Measurements from ENCODE around the gene OPRL1.
"Not testable (repeated sequence)": the region's sequence is repeated elsewhere in the genome, so short reads cannot be mapped to it uniquely, and the experiment has no call there.

Gene OPRL1

DNA sequence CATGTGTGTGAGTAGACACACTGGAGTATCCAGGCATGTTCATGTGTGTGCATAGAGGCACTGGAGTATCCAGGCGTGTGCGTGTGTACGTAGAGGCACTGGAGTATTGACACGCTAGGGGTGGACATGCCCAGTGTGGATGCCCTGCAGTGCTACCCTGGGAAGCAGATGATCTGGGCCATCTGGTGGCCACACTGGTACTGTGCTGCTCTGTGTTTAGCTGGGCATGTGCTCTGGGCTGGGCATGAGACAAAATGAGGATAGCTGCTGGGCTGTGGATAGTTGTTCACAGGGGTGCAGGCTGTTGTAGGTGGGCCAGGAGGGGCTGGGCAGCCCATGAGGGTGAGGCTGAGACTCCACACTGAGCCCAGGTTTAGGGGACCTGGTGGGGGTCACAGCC lies 51.5 kb downstream of the OPRL1 start:
- Histone ChIP-seq H3K4me1 (ENCODE audit: control insufficient read depth, insufficient read depth, low read length) (no peaks in the 10 kb centered on the region), H3K4me3 (ENCODE audit: low read depth, low read length) (no peak overlapping the region), H3K9ac (ENCODE audit: low read depth, low read length) (no peak overlapping the region), H3K27me3 (ENCODE audit: control insufficient read depth, insufficient read depth, low read length) (no peaks in the 10 kb centered on the region), H3K27ac (ENCODE audit: low read depth, low read length) (no peak overlapping the region), H3K36me3 (ENCODE audit: control insufficient read depth, insufficient read depth, low read length) (no peaks in the 10 kb centered on the region), H3K9me3 (ENCODE audit: control insufficient read depth, insufficient read depth, low read length) (no peaks in the 10 kb centered on the region)

DNA sequence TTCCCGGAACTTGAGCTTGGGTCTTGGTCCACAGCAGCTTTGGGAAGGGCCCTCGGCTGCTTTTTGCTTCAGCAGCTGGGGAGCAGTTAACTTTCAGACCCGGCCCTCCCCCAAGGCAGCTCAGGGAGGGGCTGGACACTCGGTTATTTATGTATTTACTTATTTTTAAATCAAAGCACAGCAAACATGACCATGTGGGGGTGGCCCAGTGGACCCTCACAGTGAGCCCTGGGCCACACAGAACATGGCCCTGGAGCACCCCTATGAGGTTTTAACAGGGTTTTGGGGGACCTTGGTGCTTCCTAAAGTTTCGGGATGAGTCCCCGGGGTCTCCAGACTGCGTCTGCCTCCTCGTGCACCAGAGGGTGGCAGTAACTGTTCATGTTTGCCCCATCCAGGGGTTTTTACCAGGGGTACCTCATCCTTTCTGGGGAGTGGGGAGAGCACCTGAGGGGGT lies 54.1 kb downstream of the OPRL1 start:
- Histone ChIP-seq H3K4me1 (ENCODE audit: control insufficient read depth, insufficient read depth, low read length) (no peaks in the 10 kb centered on the region), H3K9me3 (ENCODE audit: control insufficient read depth, insufficient read depth, low read length) (no peaks in the 10 kb centered on the region), H3K27me3 (ENCODE audit: control insufficient read depth, insufficient read depth, low read length) (no peaks in the 10 kb centered on the region), H3K4me3 (ENCODE audit: low read depth, low read length) (no peak overlapping the region), H3K27ac (ENCODE audit: low read depth, low read length) (no peak overlapping the region), H3K36me3 (ENCODE audit: control insufficient read depth, insufficient read depth, low read length) (no peaks in the 10 kb centered on the region), H3K9ac (ENCODE audit: low read depth, low read length) (no peak overlapping the region)

- H3K27ac ChIP-seq (ENCODE audit: low read depth, low read length); H3K9me3 ChIP-seq (ENCODE audit: control insufficient read depth, insufficient read depth, low read length); H3K4me1 ChIP-seq (ENCODE audit: control insufficient read depth, insufficient read depth, low read length); H3K4me3 ChIP-seq (ENCODE audit: low read depth, low read length); H3K9ac ChIP-seq (ENCODE audit: low read depth, low read length); H3K36me3 ChIP-seq (ENCODE audit: control insufficient read depth, insufficient read depth, low read length); H3K27me3 ChIP-seq (ENCODE audit: control insufficient read depth, insufficient read depth, low read length): not testable (repeated sequence)
These were observed 54.9 kb downstream of the OPRL1 start for GRCh38 chr20:64134744-64135143.

GRCh38 chr20:64136004-64136710 lies 56.3 kb downstream of the OPRL1 start:
- Histone ChIP-seq H3K9ac (ENCODE audit: low read depth, low read length) (no peak overlapping the region), H3K9me3 (ENCODE audit: control insufficient read depth, insufficient read depth, low read length) (no peaks in the 10 kb centered on the region), H3K4me3 (ENCODE audit: low read depth, low read length) (no peak overlapping the region), H3K4me1 (ENCODE audit: control insufficient read depth, insufficient read depth, low read length) (peaks cover 4% of the 10 kb centered on the region; the same call in 1 of the 2 replicates), H3K36me3 (ENCODE audit: control insufficient read depth, insufficient read depth, low read length) (no peaks in the 10 kb centered on the region), H3K27ac (ENCODE audit: low read depth, low read length) (no peak overlapping the region), H3K27me3 (ENCODE audit: control insufficient read depth, insufficient read depth, low read length) (no peaks in the 10 kb centered on the region)

DNA sequence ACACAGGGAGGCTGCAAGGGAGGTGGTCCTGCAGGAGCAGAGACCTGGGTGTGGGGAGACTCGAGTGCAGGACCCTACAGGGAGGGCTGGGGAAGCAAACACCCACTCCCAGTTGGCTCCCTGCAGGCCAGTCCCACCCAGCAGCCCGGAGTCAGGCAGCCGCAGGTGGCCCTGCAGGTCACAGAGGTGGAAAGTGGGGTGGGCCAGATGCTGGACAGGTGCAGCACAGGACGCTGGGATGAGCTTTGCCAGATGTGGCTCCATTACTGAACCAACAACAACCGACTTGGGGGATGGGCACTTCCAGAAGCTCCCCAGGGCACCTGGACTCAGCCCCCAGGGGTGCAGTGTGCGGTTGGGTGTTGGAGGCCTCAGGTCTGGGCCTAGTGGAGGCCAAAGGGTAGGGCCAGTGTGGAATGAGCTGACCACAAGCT lies 57.7 kb downstream of the OPRL1 start:
- Histone ChIP-seq H3K27ac (ENCODE audit: low read depth, low read length) (no peak overlapping the region), H3K4me1 (ENCODE audit: control insufficient read depth, insufficient read depth, low read length) (peaks cover 4% of the 10 kb centered on the region; the same call in 1 of the 2 replicates)

DNA sequence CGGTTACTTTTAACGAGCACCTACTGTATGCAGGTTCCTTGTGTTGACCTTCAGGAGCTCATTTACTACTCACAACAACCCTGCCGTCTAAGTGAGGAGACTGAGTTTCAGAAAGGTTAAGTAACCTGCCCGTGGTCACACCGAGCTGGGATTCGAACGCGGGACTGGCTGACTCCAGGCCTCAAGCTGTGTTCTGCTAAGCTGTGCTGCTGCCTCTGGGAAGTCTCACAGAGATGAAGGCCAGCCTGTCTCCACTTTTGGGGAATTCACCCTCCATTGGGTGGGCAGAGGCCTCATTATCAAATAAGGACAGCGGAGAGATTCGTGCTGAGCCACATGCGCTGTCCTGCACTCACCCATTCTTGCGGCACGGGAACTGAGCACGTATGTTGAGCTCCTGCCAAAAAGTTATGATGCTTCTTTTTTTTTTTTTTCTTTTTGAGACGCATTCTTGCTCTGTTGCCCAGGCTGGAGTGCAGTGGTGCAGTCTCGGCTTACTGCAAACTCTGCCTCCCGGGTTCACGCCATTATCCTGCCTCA lies 58.5 kb downstream of the OPRL1 start:
- Histone ChIP-seq H3K27me3 (ENCODE audit: control insufficient read depth, insufficient read depth, low read length) (no peaks in the 10 kb centered on the region), H3K27ac (ENCODE audit: low read depth, low read length) (no peak overlapping the region), H3K9me3 (ENCODE audit: control insufficient read depth, insufficient read depth, low read length) (no peaks in the 10 kb centered on the region)

More for the DNA sequence above, 57.7 kb downstream of the OPRL1 start:
- no peaks in the 10 kb centered on the region for H3K27me3 ChIP-seq (ENCODE audit: control insufficient read depth, insufficient read depth, low read length)
- no peaks in the 10 kb centered on the region for H3K9me3 ChIP-seq (ENCODE audit: control insufficient read depth, insufficient read depth, low read length)
- H3K4me3 ChIP-seq (ENCODE audit: low read depth, low read length), result no peak overlapping the region
- H3K9ac ChIP-seq (ENCODE audit: low read depth, low read length), result no peak overlapping the region
- H3K36me3 ChIP-seq (ENCODE audit: control insufficient read depth, insufficient read depth, low read length), result no peaks in the 10 kb centered on the region

DNA sequence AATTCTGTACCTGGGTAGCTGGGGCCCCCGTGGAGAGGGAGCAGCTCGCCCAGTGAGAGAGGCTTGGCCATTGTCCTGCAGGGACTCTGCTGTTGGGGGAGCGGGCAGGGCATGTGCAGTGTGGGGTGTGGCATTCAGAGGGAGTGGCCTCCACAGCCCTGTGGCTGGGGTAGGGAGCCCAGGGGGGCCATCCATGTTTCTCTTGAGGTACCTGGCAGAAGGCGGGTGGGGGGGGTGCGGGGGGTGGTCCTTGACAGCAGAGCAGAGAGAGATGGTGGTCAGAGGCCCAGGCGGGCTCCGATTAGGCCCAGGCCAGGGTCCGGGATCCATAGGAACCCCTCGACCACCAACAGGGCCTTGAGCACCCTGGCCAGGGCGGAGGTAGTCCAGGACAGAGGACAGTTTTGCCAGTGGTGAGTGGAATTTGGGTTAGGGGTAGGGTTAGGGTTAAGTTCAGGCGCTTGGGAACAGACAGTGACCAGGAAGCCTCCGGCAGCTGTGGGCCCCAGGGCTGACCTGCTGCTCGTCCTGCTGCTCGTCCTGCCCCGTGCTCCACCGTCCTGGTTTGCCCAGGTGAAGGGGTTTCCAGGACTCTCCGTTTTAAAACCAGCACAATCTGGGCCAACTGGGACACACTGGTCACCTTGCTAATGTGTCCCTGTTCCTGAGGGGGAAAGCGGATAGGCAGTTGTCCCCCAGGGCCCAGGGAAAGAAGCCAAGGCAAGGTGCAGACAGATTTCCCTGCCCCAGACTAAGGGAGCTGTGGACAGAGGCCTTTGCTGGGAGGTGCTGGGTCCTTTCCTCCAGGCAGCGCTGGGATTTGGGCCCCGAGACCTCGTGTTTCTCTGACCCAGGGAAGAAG lies 59.5 kb downstream of the OPRL1 start:
- H3K27me3 ChIP-seq (ENCODE audit: control insufficient read depth, insufficient read depth, low read length), result no peaks in the 10 kb centered on the region
- H3K36me3 ChIP-seq (ENCODE audit: control insufficient read depth, insufficient read depth, low read length), result no peaks in the 10 kb centered on the region
- H3K27ac ChIP-seq (ENCODE audit: low read depth, low read length), result no peak overlapping the region
- peaks cover 8% of the 10 kb centered on the region; the same call in 1 of the 2 replicates for H3K4me1 ChIP-seq (ENCODE audit: control insufficient read depth, insufficient read depth, low read length)
- peaks cover 6% of the 10 kb centered on the region for H3K9me3 ChIP-seq (ENCODE audit: control insufficient read depth, insufficient read depth, low read length)
- H3K9ac ChIP-seq (ENCODE audit: low read depth, low read length), result no peak overlapping the region
- H3K4me3 ChIP-seq (ENCODE audit: low read depth, low read length), result no peak overlapping the region

More for the DNA sequence above, 58.5 kb downstream of the OPRL1 start:
- Histone ChIP-seq H3K36me3 (ENCODE audit: control insufficient read depth, insufficient read depth, low read length) (no peaks in the 10 kb centered on the region), H3K4me3 (ENCODE audit: low read depth, low read length) (no peak overlapping the region), H3K4me1 (ENCODE audit: control insufficient read depth, insufficient read depth, low read length) (peaks cover 8% of the 10 kb centered on the region; the same call in 1 of the 2 replicates), H3K9ac (ENCODE audit: low read depth, low read length) (no peak overlapping the region)

DNA sequence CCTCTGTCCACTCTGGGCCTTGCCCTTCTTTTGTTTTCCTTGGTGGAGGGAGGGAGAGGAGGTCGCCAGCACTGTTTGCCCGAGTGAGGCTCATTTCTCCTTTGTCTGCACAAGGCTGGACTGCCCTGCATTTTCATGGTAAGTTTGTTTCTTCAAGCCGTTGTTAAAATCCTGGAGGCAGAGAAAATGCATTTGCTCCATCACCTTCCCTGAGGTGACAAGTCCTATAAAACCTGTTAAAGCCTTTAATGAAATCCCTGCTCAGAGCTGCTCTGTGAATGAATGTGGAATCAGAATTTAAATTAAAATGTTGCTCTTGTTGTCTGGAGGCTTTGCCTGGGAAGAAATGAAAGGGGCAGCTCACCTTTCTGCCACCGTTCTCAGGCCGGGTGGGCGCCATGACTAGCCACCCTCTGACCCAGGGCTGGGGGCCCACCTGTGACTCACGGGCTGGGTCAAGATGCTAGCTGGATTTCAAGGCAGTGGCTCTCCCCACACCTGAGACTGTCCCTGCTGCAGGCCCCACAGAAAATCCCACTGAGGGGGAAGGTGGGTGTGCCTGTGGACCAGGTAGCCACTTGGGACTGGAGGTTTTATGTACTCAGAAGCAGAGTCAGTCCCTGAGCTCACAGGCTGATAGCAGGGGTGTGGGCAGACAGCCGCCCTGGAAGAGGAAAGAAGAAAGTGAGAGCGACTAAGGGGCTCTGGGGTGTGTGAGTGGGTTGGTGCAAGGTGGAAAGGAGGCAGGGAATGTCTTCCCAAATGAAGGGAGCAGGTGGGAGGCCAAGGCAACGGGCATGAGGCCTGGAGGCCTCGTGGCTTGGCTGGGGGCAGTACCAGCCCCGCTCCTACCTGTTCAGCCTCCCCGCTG lies 60.4 kb downstream of the OPRL1 start:
- H3K4me1 ChIP-seq (ENCODE audit: control insufficient read depth, insufficient read depth, low read length), result peaks cover 8% of the 10 kb centered on the region; the same call in 1 of the 2 replicates
- no peak overlapping the region for H3K27ac ChIP-seq (ENCODE audit: low read depth, low read length)
- H3K27me3 ChIP-seq (ENCODE audit: control insufficient read depth, insufficient read depth, low read length), result no peaks in the 10 kb centered on the region
- H3K9me3 ChIP-seq (ENCODE audit: control insufficient read depth, insufficient read depth, low read length), result peaks cover 14% of the 10 kb centered on the region
- H3K36me3 ChIP-seq (ENCODE audit: control insufficient read depth, insufficient read depth, low read length), result no peaks in the 10 kb centered on the region
- no peak overlapping the region for H3K9ac ChIP-seq (ENCODE audit: low read depth, low read length)
- H3K4me3 ChIP-seq (ENCODE audit: low read depth, low read length), result no peak overlapping the region

- H3K9ac ChIP-seq (ENCODE audit: low read depth, low read length), result no peak overlapping the region
These were observed 61.1 kb downstream of the OPRL1 start for GRCh38 chr20:64140956-64141355.

GRCh38 chr20:64142590-64142989 lies 62.7 kb downstream of the OPRL1 start:
- H3K4me1 ChIP-seq (ENCODE audit: control insufficient read depth, insufficient read depth, low read length), result peaks cover 8% of the 10 kb centered on the region; the same call in 1 of the 2 replicates
- no peak overlapping the region for H3K4me3 ChIP-seq (ENCODE audit: low read depth, low read length)
- H3K9me3 ChIP-seq (ENCODE audit: control insufficient read depth, insufficient read depth, low read length), result peaks cover 17% of the 10 kb centered on the region
- no peak overlapping the region for H3K9ac ChIP-seq (ENCODE audit: low read depth, low read length)
- no peak overlapping the region for H3K27ac ChIP-seq (ENCODE audit: low read depth, low read length)
- no peaks in the 10 kb centered on the region for H3K36me3 ChIP-seq (ENCODE audit: control insufficient read depth, insufficient read depth, low read length)
- no peaks in the 10 kb centered on the region for H3K27me3 ChIP-seq (ENCODE audit: control insufficient read depth, insufficient read depth, low read length)

More at GRCh38 chr20:64140956-64141355, 61.1 kb downstream of the OPRL1 start:
- H3K36me3 ChIP-seq (ENCODE audit: control insufficient read depth, insufficient read depth, low read length), result no peaks in the 10 kb centered on the region
- peaks cover 8% of the 10 kb centered on the region; the same call in 1 of the 2 replicates for H3K4me1 ChIP-seq (ENCODE audit: control insufficient read depth, insufficient read depth, low read length)
- no peak overlapping the region for H3K4me3 ChIP-seq (ENCODE audit: low read depth, low read length)
- H3K9me3 ChIP-seq (ENCODE audit: control insufficient read depth, insufficient read depth, low read length), result peaks cover 17% of the 10 kb centered on the region
- H3K27me3 ChIP-seq (ENCODE audit: control insufficient read depth, insufficient read depth, low read length), result no peaks in the 10 kb centered on the region
- H3K27ac ChIP-seq (ENCODE audit: low read depth, low read length), result no peak overlapping the region
